Measurements from ENCODE around the gene MSANTD2. TPM values are rescaled to one million over a fixed set of nuclear protein-coding genes. Genes with fewer than 3 reads are reported as not detected.

MSANTD2 gene
- total RNA-seq, 1 experiment from 2014 or later: 32.6 TPM

- H3K9me2 ChIP-seq (replicated peaks; ENCODE audit: low read length): no peaks in the 10 kb centered on the region
- peaks cover 27% of the 10 kb centered on the region for H3K4me1 ChIP-seq (ENCODE audit: insufficient read depth, low read length)
- no peak overlapping the region for H3K27ac ChIP-seq (ENCODE audit: low read length)
- no peak for DNase-seq
- no peaks in the 10 kb centered on the region for H3K79me2 ChIP-seq (ENCODE audit: low read length)
- no peaks in the 10 kb centered on the region; the same call in 1 of the 2 replicates for H4K20me1 ChIP-seq (ENCODE audit: low read length)
- no peak for ATAC-seq
- ChIA-PET POLR2A (ENCODE audit: unreplicated experiment) (no interaction called here), CTCF (no interaction called here)
- H3K4me3 ChIP-seq (ENCODE audit: low read length): no peak overlapping the region
- H3K27me3 ChIP-seq (ENCODE audit: low read length): no peaks in the 10 kb centered on the region
- no peak overlapping the region for H3K4me2 ChIP-seq (ENCODE audit: low read length)
- H2AFZ ChIP-seq (ENCODE audit: low read length): no peak overlapping the region
- no peaks in the 10 kb centered on the region for H3K9me3 ChIP-seq (ENCODE audit: low read length)
- peaks cover 15% of the 10 kb centered on the region for H3F3A ChIP-seq (ENCODE audit: low read length, unreplicated experiment)
- no TSS peak for BruUV-seq (replicated peaks)
- TF ChIP-seq EZH2phosphoT487 (IDR thresholded peaks at IDR 0.05; ENCODE audit: borderline replicate concordance, low read length): no peak
- TF ChIP-seq, protein P1, sequence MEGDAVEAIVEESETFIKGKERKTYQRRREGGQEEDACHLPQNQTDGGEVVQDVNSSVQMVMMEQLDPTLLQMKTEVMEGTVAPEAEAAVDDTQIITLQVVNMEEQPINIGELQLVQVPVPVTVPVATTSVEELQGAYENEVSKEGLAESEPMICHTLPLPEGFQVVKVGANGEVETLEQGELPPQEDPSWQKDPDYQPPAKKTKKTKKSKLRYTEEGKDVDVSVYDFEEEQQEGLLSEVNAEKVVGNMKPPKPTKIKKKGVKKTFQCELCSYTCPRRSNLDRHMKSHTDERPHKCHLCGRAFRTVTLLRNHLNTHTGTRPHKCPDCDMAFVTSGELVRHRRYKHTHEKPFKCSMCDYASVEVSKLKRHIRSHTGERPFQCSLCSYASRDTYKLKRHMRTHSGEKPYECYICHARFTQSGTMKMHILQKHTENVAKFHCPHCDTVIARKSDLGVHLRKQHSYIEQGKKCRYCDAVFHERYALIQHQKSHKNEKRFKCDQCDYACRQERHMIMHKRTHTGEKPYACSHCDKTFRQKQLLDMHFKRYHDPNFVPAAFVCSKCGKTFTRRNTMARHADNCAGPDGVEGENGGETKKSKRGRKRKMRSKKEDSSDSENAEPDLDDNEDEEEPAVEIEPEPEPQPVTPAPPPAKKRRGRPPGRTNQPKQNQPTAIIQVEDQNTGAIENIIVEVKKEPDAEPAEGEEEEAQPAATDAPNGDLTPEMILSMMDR (conservative IDR thresholded peaks at IDR 0.05; ENCODE audit: low read depth, low read length): no peak
- TF ChIP-seq EZH2 (IDR thresholded peaks at IDR 0.05; ENCODE audit: low read length, unreplicated experiment): no peak
- intact Hi-C loops (cut with micrococcal nuclease): no loop called here
- H3K36me3 ChIP-seq (ENCODE audit: low read depth, low read length): no peaks in the 10 kb centered on the region; the same call in 1 of the 2 replicates
- H3K9ac ChIP-seq (ENCODE audit: low read length): no peak overlapping the region
Observed at GRCh38 chr11:124760806-124761205, 39.4 kb downstream of the MSANTD2 start.

GRCh38 chr11:124760205-124760652 lies 40.0 kb downstream of the MSANTD2 start:
- no TSS peak for BruUV-seq (replicated peaks)
- DNase-seq (no peak), ATAC-seq (no peak)
- Histone ChIP-seq H3K9me3 (ENCODE audit: low read length) (no peaks in the 10 kb centered on the region), H3K9me2 (replicated peaks; ENCODE audit: low read length) (no peaks in the 10 kb centered on the region), H2AFZ (ENCODE audit: low read length) (no peak overlapping the region), H3F3A (ENCODE audit: low read length, unreplicated experiment) (peaks cover 15% of the 10 kb centered on the region), H3K4me1 (ENCODE audit: insufficient read depth, low read length) (peaks cover 27% of the 10 kb centered on the region), H3K79me2 (ENCODE audit: low read length) (no peaks in the 10 kb centered on the region), H4K20me1 (ENCODE audit: low read length) (no peaks in the 10 kb centered on the region; the same call in 1 of the 2 replicates), H3K4me3 (ENCODE audit: low read length) (no peak overlapping the region), H3K4me2 (ENCODE audit: low read length) (no peak overlapping the region), H3K36me3 (ENCODE audit: low read depth, low read length) (no peaks in the 10 kb centered on the region; the same call in 1 of the 2 replicates), H3K27me3 (ENCODE audit: low read length) (no peaks in the 10 kb centered on the region), H3K27ac (ENCODE audit: low read length) (no peak overlapping the region), H3K9ac (ENCODE audit: low read length) (no peak overlapping the region)
- POLR2A ChIA-PET (ENCODE audit: unreplicated experiment): interaction anchor here (0.5 kb wide), 1 partner anchor 77 kb away, joined by 5 read pairs; no protein-coding TSS in a partner anchor
- CTCF ChIA-PET: no interaction called here
- intact Hi-C loops (cut with micrococcal nuclease): no loop called here
- no peak for TF ChIP-seq EZH2phosphoT487 (IDR thresholded peaks at IDR 0.05; ENCODE audit: borderline replicate concordance, low read length)
- TF ChIP-seq, protein P1 (conservative IDR thresholded peaks at IDR 0.05; ENCODE audit: low read depth, low read length): no peak
- TF ChIP-seq EZH2 (IDR thresholded peaks at IDR 0.05; ENCODE audit: low read length, unreplicated experiment): no peak

Measured in PC-3 (cell line).